Cardiac septum (tissue), 1 donor: ENCODE measurements around the gene JRKL. TPM values are rescaled to one million over a fixed set of nuclear protein-coding genes. Genes with fewer than 3 reads are reported as not detected.
A peak's percentile ranks its signal among the peaks of the same experiment; 100 is the strongest.

ENCODE experiments used
- DNase-seq: peaks from one replicate; pipeline ENCODE4 v3.0.0-alpha.2; 2020; ENCODE audit warnings: low spot score
- intact Hi-C: fragments of 100-400 bp; cut with DNase I; formaldehyde crosslinking; loops from one replicate; pipeline ENCODE4 v1.14.0; 2022
- long read RNA-seq: library from polyadenylated mRNA; unstranded; transcript quantifications from one replicate; pipeline ENCODE4 v2.0.0, GENCODE V29; 2021
- total RNA-seq: library from RNA; stranded (reverse); fragmentation: NEBNext Ultra II Directional; extraction: Animal tissue kit (Norgen Biotek cat#: 25700); gene quantifications from one replicate; pipeline ENCODE4 v1.2.1, GENCODE V29; 2021
- donor health status: DM: no; HTN: no; CAD: no.

JRKL gene
- 7.6 TPM for total RNA-seq
- long read RNA-seq, transcript JRKL-201 (2 exons, 2,855 nt), result major isoform, 8 of 25 reads
- long read RNA-seq, partial matches to known transcripts, result 0 of 25 reads
- long read RNA-seq, other reads (novel, unspliced or antisense), result 17 of 25 reads

GRCh38 chr11:96389720-96390487 lies at the start of gene JRKL, which contains the start of gene CCDC82:
Gene JRKL, plus strand, starts transcription at chr11:96390013. Its CDS starts 637 bp downstream, at chr11:96390650.
Gene CCDC82, minus strand, starts transcription at chr11:96389912. Its CDS starts 5,165 bp downstream, at chr11:96384747.
- DNase-seq, result peak; percentile 99
- intact Hi-C loops, result loop anchor here (5.0 kb wide), 2 partner anchors 553 to 598 kb away; partner anchors contain the start of gene CEP57

DNA sequence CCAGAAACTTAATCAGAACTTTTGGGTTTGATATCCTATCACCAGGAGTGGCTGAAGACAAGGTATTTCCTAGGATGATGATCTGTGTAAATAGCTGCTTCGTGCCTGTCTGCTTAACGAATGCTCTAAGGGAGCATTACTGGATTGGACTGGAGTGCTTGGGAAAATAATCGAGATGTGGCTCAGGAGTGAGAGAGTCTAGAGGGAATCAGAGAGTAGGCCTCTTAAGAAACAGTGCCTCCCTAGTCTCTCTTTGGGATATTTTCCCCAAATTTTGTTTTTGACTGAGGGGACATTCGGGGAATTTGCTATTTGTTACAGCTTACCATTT lies 49.3 kb upstream of the JRKL start:
- DNase-seq, result no peak
- intact Hi-C loops, result loop anchor here (2.0 kb wide), 1 partner anchor 98 kb away; no protein-coding TSS in a partner anchor

- DNase-seq, result peak; percentile 81
- intact Hi-C loops, result loop anchor here (2.0 kb wide), 1 partner anchor 99 kb away; no protein-coding TSS in a partner anchor
These were observed 48.4 kb upstream of the JRKL start for GRCh38 chr11:96341211-96342013.

- DNase-seq, result no peak
- intact Hi-C loops, result no loop called here
These were observed 47.5 kb upstream of the JRKL start for GRCh38 chr11:96342014-96342960.

DNA sequence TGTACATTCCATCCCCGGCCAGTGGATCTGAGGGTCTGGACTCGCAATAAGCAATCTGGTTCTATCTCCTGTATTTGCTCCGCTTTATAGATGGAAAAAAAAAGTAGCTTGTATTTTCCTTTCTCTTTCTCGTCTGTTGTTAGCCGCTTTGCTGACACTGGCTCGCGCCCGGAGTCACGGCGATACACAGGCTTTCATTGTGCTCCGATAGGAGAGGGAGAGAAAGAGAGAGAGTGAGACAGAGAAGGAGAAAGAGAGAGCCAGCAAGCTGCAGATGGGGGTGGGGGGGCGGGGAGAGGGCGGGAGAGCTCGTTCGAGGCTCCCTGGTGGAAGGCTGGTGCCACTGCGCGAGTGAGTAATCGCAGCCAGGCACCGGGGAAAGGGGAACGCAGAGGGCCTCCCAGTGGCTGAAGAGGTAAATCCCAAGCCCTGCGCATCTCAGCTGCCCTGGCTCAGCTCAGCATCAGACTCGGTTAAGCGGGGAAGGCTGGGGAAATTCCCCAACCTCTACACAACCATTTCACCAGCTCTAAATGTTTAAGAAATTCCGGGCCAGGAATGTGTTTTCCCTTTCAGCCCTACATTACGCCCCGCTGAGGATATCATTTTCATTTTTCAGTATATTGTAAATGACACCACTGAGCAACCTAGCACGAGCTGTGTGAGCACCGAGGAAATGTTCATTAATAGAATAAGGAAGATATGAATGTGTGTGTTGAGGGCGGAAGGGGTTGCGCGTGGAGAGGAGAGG lies 46.7 kb upstream of the JRKL start, which contains the start of gene MAML2:
Gene MAML2, minus strand, starts transcription at position 235 of the 751 bp plus-strand sequence. CDS start 1,300 bp downstream, outside the sequence.
- intact Hi-C loops, result loop anchor here (1.0 kb wide), 3 partner anchors 187 to 420 kb away; no protein-coding TSS in a partner anchor
- peak; percentile 97 for DNase-seq

GRCh38 chr11:96356848-96357247 lies 33.0 kb upstream of the JRKL start:
- no peak for DNase-seq
- intact Hi-C loops, result no loop called here

- intact Hi-C loops, result no loop called here
- no peak for DNase-seq
These were observed 32.0 kb upstream of the JRKL start for GRCh38 chr11:96357794-96358193.

DNA sequence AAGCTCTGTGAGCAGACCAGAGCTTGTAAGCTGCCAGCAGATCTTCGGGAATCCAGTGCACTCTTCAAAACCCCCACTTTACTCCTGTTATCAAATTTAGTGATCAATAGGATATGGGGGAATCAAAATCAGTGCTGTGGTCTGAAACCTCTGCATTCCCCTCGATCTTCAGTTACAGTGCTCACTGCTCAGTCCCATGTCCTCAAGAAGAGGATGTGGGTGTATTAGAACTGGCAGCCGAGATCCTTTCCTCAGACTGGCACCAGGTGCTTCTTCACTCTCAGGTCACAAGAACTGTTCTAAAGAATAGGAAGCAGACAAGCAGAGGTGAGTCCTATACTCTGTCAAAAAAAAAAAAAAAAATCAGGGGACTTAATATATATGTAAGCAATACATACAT lies 31.5 kb upstream of the JRKL start:
- intact Hi-C loops, result no loop called here
- no peak for DNase-seq

GRCh38 chr11:96361778-96362177 lies 28.0 kb upstream of the JRKL start:
- intact Hi-C loops, result no loop called here
- DNase-seq, result no peak

GRCh38 chr11:96365493-96365892 lies 24.3 kb upstream of the JRKL start:
- intact Hi-C loops, result no loop called here
- no peak for DNase-seq

GRCh38 chr11:96366024-96366423 lies 23.8 kb upstream of the JRKL start:
- no peak for DNase-seq
- intact Hi-C loops, result no loop called here

DNA sequence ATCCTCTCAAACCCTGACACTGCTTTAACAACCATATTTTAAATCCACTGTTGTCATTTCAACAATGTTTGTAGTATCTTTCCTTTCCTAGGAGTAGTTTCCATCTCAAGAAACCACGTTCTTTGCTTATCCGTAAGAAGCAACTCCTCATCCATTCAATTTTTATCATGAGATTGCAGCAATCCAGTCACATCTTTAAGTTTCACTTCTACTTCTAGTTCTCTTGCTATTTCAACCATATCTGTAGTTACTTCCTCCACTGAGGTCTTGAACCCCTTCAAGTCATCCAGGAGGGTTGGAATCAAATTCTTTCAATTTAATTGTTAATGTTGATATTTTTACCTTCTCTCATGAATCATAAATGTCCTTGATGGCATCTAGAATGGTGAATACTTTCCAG lies 22.5 kb upstream of the JRKL start:
- intact Hi-C loops, result no loop called here
- no peak for DNase-seq

DNA sequence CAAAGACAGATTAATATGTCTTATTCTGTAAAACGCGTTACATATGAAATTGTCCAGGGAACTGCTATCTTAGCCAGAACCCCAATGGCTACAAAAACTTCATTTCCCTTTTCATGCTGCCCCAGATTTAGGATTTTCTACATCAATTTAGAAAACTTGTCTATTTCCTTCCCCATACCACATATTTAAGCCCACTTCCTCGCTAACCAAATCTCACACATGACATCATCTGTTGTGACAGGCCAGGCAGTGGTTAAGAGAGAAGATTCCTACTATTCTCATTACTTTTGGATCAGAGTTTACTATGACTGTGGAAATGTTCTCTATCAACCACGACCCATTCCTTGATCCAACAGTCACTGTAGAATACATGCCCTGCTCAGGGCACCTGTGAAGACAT lies 16.0 kb upstream of the JRKL start:
- intact Hi-C loops, result no loop called here
- DNase-seq, result no peak

DNA sequence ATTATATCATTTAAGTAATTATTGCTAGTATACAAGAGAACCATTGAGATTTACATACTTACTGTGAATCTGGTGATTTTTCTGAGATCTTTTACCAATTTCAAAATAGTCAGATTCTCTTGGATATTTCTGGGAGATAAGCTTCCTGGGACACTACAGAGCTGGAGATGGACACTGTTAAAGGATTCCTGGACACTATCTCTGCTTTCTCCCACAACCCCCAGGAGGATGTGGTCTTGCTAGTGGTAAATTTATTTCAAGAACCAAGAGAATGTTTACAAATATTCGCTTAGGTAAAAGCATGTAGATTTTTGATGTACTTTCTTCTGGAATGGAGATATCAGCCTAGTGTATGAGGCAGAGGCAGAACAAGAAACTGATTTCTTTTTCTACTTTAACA lies 13.0 kb upstream of the JRKL start:
- no peak for DNase-seq
- intact Hi-C loops, result no loop called here

DNA sequence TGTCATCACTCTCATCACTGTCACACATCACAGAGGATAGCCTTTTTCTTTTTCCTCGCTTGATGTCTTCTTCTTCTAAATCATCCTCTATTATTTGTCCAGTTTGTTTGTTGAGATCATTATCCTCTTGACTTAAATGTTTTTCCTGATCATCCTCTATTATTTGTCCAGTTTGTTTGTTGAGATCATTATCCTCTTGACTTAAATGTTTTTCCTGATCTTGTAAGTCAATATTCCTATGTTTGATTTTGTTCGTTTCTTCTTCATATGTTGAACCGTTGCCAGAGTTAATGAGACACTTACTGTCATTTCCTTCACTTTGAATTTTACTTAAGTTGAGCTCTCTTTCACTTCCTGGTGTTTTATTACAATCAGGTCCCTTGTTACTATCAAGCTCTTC lies 5.7 kb upstream of the JRKL start:
- DNase-seq, result no peak
- intact Hi-C loops, result no loop called here

DNA sequence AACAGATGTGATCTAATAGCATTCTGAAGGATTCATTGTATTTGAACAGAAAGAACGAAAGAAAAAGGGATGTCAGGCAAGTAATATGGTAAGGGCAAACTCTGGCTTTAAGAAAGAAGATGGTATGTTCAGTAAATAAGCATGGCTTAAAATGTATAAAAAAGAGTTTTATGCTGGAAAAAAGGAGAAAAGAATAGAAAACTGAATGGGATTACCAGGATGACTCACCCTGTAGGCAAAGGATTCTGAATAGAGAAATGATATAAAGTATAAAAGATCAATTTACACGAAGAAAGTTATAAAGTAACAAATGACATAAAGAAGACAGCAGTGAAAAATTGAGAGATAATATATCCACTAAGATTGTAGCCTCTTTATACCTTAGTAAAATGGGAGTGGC lies 4.6 kb upstream of the JRKL start:
- intact Hi-C loops, result loop anchor here (5.0 kb wide), 1 partner anchor 593 kb away; the partner anchor contains the start of gene CEP57
- no peak for DNase-seq

GRCh38 chr11:96388891-96389719 lies 708 bp upstream of the JRKL start:
- DNase-seq, result no peak
- intact Hi-C loops, result loop anchor here (5.0 kb wide), 1 partner anchor 597 kb away; the partner anchor contains the start of gene CEP57

DNA sequence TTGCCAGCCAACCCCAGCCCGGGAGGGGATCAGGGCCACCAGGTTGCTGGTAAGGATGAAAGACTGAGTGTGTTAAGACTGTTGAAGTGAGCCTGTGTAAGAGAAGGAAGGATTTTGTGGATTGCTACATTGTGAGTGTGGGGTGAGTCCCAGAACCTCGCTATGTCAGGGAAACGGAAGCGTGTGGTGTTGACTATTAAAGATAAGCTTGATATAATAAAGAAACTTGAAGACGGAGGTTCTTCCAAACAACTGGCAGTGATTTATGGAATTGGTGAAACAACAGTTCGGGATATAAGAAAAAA lies 627 bp downstream of the JRKL start:
- intact Hi-C loops, result loop anchor here (5.0 kb wide), 1 partner anchor 553 kb away; no protein-coding TSS in a partner anchor
- no peak for DNase-seq
